GM19240 (cell line): ENCODE results near the gene VCX2.
"Not testable (repeated sequence)": the region's sequence is repeated elsewhere in the genome, so short reads cannot be mapped to it uniquely, and the experiment has no call there.

Experiments used
- DNase-seq: peaks from one replicate; pipeline ENCODE4 v3.0.0; 2011; ENCODE audit warnings: low spot score; ENCODE audit not compliant: insufficient read length

Gene VCX2

DNA sequence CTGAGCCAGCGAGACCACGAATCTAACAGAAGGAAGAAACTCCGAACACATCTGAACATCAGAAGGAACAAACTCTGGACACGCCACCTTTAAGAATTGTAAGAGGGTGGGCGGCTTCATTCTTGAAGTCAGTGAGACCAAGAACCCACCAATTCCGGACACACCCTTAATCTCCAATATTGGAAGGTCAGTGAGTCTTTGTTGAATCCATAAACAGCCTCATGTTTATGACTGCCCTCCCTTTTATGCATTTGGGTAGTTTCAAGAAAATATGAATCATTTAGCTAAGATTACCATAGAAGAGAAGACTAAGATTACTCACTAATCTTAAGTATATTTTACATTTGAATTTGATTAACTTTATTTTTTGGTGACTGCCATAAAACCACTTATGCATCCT lies 48.5 kb downstream of the VCX2 start:
- DNase-seq: no peak

DNA sequence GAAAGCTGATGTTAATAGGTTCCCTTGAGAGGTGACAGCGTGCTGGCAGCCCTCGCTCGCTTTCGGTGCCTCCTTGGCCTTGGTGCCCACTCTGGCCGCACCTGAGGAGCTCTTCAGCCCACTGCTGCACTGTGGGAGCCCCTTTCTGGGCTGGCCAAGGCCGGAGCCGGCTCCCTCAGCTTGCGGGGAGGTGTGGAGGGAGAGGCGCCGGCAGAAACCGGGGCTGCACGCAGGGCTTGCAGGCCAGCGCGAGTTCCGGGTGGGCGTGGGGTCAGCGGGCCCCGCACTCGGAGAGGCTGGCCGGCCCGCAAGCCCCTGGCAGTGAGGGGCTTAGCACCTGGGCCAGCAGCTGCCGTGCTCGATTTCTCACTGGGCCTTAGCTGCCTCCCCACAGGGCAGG lies 49.7 kb downstream of the VCX2 start:
- DNase-seq: not testable (repeated sequence)
